Neutrophil (primary cell): ENCODE measurements around the gene LRBA.

Experiments
- H3K27ac ChIP-seq: fragments of 200-600 bp; sonication (generic); 2 replicates; pipeline ENCODE4 v1.5.1; 2016; ENCODE audit warnings: mild to moderate bottlenecking, moderate library complexity
- H3K27me3 ChIP-seq: fragments of 200-600 bp; sonication (generic); 2 replicates; pipeline ENCODE4 v1.6.0; 2016; ENCODE audit warnings: mild to moderate bottlenecking
- H3K36me3 ChIP-seq: fragments of 200-600 bp; sonication (generic); 2 replicates; pipeline ENCODE4 v1.5.1; 2017
- H3K4me1 ChIP-seq, 2 experiments: fragments of 200-600 bp in 1 of 2; sonication (generic) in 1 of 2; 1 replicate in 1 of 2; 2 replicates in 1 of 2; pipeline versions ENCODE4 v1.5.1 to v1.6.1; 2013 to 2016; ENCODE audit warnings: low read depth in 1 of 2, low read length in 1 of 2, mild to moderate bottlenecking in 1 of 2, moderate library complexity in 1 of 2; ENCODE audit not compliant: control insufficient read depth in 1 of 2, insufficient read depth in 1 of 2
- H3K4me3 ChIP-seq, 2 experiments: fragments of 200-600 bp in 1 of 2; sonication (generic) in 1 of 2; 1 replicate in 1 of 2; 2 replicates in 1 of 2; pipeline ENCODE4 v1.5.1; 2013 to 2016; ENCODE audit warnings: low read depth in 1 of 2, low read length in 1 of 2, mild to moderate bottlenecking in 1 of 2, moderate library complexity in 1 of 2
- H3K9me3 ChIP-seq: fragments of 200-600 bp; sonication (generic); 2 replicates; pipeline ENCODE4 v1.5.1; 2016
- CTCF ChIP-seq: fragments of 200-600 bp; sonication (generic); IDR thresholded peaks from 2 replicates; pipeline ENCODE4 v1.5.1; 2016; ENCODE audit warnings: antibody characterized with exemption

The LRBA gene

GRCh38 chr4:150720973-150721518 lies 294.0 kb downstream of the LRBA start:
- Histone ChIP-seq H3K4me1 (no peaks in the 10 kb centered on the region), H3K4me3 (no peak overlapping the region), H3K27me3 (no peaks in the 10 kb centered on the region), H3K27ac (no peak overlapping the region), H3K9me3 (no peaks in the 10 kb centered on the region), H3K36me3 (no peaks in the 10 kb centered on the region)
- no peak for TF ChIP-seq CTCF

- H3K4me3 ChIP-seq: no peak overlapping the region
- no peak overlapping the region for H3K27ac ChIP-seq
- H3K4me1 ChIP-seq: no peaks in the 10 kb centered on the region
- no peak for TF ChIP-seq CTCF
- H3K27me3 ChIP-seq: no peaks in the 10 kb centered on the region
- H3K36me3 ChIP-seq: no peaks in the 10 kb centered on the region
- no peaks in the 10 kb centered on the region for H3K9me3 ChIP-seq
Observed at GRCh38 chr4:150717952-150718351, 297.1 kb downstream of the LRBA start.

DNA sequence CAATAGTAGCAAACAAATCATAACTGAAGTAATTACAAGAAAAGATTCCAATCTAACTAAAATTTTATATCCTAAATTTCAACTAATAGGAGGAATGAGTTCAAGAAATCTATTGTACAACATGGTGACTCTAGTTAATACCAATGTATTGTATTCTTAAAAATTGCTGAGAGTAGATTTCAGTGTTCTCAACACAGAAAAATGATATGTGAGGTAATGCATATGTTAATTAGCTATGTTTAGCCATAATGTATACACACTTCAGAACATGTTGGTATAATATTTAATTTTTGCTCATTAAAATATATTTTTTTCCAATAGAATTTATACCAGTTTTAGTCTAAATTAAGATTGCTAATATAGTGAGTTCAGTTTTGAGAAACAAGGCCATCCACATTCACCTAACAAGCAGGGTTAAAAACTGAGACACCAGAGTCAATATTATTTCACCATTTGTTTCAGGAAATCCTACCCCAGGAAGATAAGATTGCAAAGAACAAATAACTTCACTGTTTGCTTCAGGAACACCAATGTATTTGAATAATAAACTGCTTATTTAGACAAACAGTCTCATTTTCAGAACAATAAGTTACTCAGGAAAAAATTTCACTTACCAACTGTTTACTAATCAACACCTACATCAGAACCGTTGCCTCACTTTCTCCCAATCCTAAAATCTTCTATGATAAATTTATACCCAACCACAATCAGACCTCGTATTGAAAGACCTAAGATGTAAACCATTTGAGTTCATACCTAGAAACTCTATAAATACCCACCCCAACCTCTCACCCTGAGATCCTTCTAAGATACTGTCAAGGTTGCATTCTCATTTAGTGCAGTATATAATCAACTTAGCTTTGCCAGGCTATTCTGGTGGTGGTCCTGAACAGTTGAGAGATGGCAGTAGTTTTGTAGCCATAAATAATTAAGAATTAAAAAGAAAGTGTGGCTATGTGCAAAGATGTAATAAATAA lies 300.3 kb downstream of the LRBA start:
- TF ChIP-seq CTCF: no peak
- no peak overlapping the region for H3K27ac ChIP-seq
- no peak overlapping the region for H3K4me3 ChIP-seq
- H3K4me1 ChIP-seq: no peaks in the 10 kb centered on the region
- no peaks in the 10 kb centered on the region for H3K36me3 ChIP-seq
- H3K9me3 ChIP-seq: no peaks in the 10 kb centered on the region
- no peaks in the 10 kb centered on the region for H3K27me3 ChIP-seq

- no peaks in the 10 kb centered on the region for H3K4me1 ChIP-seq
- H3K9me3 ChIP-seq: no peaks in the 10 kb centered on the region
- TF ChIP-seq CTCF: no peak
- no peaks in the 10 kb centered on the region for H3K27me3 ChIP-seq
- no peak overlapping the region for H3K4me3 ChIP-seq
- no peak overlapping the region for H3K27ac ChIP-seq
- H3K36me3 ChIP-seq: no peaks in the 10 kb centered on the region
Observed at GRCh38 chr4:150713251-150713650, 301.8 kb downstream of the LRBA start.

DNA sequence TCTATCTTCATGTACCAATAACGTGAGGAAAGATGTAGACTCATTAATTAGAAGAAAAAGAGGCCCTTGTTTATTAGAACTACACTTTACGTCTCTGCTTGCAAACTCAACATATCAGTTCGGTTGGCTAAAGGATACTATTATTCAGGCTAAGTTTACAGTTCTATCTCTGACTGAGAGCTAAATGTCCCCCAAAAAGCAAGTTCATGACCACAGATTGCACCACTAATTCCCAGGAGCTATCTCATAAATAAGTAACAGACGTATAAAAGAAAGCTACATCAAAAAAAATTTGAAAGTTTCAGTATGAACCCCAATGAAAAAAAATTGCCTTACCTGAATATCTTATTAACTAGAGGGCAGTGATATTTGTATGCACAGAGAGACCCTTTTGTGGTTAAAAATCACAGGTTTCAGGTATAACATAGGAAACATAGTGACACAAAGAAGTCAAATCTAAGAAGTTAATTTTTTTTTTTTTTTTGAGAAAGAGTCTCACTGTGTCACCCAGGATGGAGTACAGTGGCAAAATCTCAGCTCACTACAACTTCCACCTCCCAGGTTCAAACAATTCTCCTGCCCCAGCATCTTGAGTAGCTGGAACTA lies 304.2 kb downstream of the LRBA start:
- H3K27me3 ChIP-seq: no peaks in the 10 kb centered on the region
- H3K4me3 ChIP-seq: no peak overlapping the region

More for the DNA sequence above, 304.2 kb downstream of the LRBA start:
- Histone ChIP-seq H3K27ac (no peak overlapping the region), H3K9me3 (no peaks in the 10 kb centered on the region), H3K36me3 (no peaks in the 10 kb centered on the region), H3K4me1 (no peaks in the 10 kb centered on the region)
- no peak for TF ChIP-seq CTCF
